DOHH2 (cell line): ENCODE measurements around the gene ADPGK.

Experiments
- H3F3A ChIP-seq: fragments of 200-600 bp; sonication (generic), shearing (Covaris generic); 2 replicates; pipeline ENCODE4 v1.6.0; 2016; ENCODE audit warnings: antibody characterized with exemption, mild to moderate bottlenecking; ENCODE audit not compliant: control insufficient read depth, insufficient read depth
- H3K27ac ChIP-seq: fragments of 200-600 bp; sonication (generic); 2 replicates; pipeline ENCODE4 v1.5.1; 2014; ENCODE audit warnings: low read depth, mild to moderate bottlenecking, low read length, moderate library complexity
- H3K27me3 ChIP-seq: fragments of 200-600 bp; sonication (generic); 2 replicates; pipeline ENCODE4 v1.6.1; 2014; ENCODE audit warnings: mild to moderate bottlenecking, low read length, mixed read lengths; ENCODE audit not compliant: control insufficient read depth
- H3K36me3 ChIP-seq: fragments of 200-600 bp; sonication (generic); 2 replicates; pipeline ENCODE4 v1.6.1; 2014; ENCODE audit warnings: mild to moderate bottlenecking, low read length, moderate library complexity, mixed read lengths; ENCODE audit not compliant: control insufficient read depth
- H3K4me1 ChIP-seq: fragments of 200-600 bp; sonication (generic); 2 replicates; pipeline ENCODE4 v1.6.1; 2014; ENCODE audit warnings: mild to moderate bottlenecking, low read length, mixed read lengths; ENCODE audit not compliant: control insufficient read depth
- H3K4me2 ChIP-seq: fragments of 200-600 bp; sonication (generic); 2 replicates; pipeline ENCODE4 v1.6.0; 2014; ENCODE audit warnings: mild to moderate bottlenecking, low read length, moderate library complexity
- H3K4me3 ChIP-seq: fragments of 200-600 bp; sonication (generic); 2 replicates; pipeline ENCODE4 v1.5.1; 2014; ENCODE audit warnings: mild to moderate bottlenecking, low read length, mixed read lengths
- H3K79me2 ChIP-seq: fragments of 200-600 bp; sonication (generic); 2 replicates; pipeline ENCODE4 v1.6.1; 2014; ENCODE audit warnings: mild to moderate bottlenecking, low read length, mixed read lengths; ENCODE audit not compliant: control insufficient read depth
- H3K9me2 ChIP-seq: fragments of 200-600 bp; sonication (generic); replicated peaks from 2 replicates; pipeline ENCODE4 v1.6.1; 2014; ENCODE audit warnings: mild to moderate bottlenecking, low read length, mixed read lengths; ENCODE audit not compliant: control insufficient read depth
- H3K9me3 ChIP-seq: fragments of 200-600 bp; sonication (generic); 2 replicates; pipeline ENCODE4 v1.6.1; 2014; ENCODE audit warnings: antibody characterized with exemption, low read length, mixed read lengths; ENCODE audit not compliant: control insufficient read depth, insufficient read depth
- H4K20me1 ChIP-seq: fragments of 200-600 bp; sonication (generic); 2 replicates; pipeline ENCODE4 v1.6.0; 2014; ENCODE audit warnings: low read depth, mild to moderate bottlenecking, antibody characterized with exemption, low read length, moderate library complexity; ENCODE audit not compliant: control insufficient read depth, insufficient read depth
- EZH2phosphoT487 ChIP-seq: fragments of 200-600 bp; sonication (generic); IDR thresholded peaks from 2 replicates; pipeline ENCODE4 v1.6.1; 2017; ENCODE audit warnings: borderline replicate concordance, mild to moderate bottlenecking, antibody characterized with exemption, low read length, moderate library complexity, mixed read lengths
- TF ChIP-seq, protein P1 (sequence below): fragments of 200-600 bp; sonication (generic); IDR thresholded peaks from one replicate; pipeline ENCODE4 v1.5.1; 2014; ENCODE audit warnings: antibody characterized with exemption, mild to moderate bottlenecking, low read depth, low read length; ENCODE audit not compliant: poor library complexity, severe bottlenecking

The ADPGK gene

DNA sequence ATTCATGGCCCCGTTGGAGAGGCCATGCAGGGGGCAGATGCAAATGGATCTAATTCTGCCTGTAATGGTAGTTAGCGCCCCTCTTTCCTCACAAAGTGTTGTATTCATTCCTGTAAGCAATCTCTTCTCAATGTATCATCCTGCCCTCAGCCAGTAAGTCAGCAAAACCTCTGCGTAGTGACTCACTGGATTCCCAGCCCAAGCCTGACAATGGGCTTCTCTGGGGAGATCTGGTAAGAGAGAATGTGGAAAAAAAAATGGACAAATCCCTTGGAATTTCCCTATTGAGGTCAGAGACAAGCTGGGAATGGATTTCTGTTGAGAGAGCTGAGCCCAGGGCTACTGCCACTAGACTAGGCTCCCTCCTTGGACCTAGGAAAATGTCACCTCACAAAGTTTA is 25.4 kb downstream of the ADPGK start:
- H3K79me2 ChIP-seq, result peaks cover 3% of the 10 kb centered on the region; the same call in 1 of the 2 replicates
- no peaks in the 10 kb centered on the region for H3K4me1 ChIP-seq
- H3K4me2 ChIP-seq, result no peak overlapping the region
- H3K36me3 ChIP-seq, result peaks cover 86% of the 10 kb centered on the region
- H4K20me1 ChIP-seq, result no peaks in the 10 kb centered on the region
- no peaks in the 10 kb centered on the region for H3K9me3 ChIP-seq
- no peaks in the 10 kb centered on the region for H3F3A ChIP-seq
- TF ChIP-seq, protein P1, sequence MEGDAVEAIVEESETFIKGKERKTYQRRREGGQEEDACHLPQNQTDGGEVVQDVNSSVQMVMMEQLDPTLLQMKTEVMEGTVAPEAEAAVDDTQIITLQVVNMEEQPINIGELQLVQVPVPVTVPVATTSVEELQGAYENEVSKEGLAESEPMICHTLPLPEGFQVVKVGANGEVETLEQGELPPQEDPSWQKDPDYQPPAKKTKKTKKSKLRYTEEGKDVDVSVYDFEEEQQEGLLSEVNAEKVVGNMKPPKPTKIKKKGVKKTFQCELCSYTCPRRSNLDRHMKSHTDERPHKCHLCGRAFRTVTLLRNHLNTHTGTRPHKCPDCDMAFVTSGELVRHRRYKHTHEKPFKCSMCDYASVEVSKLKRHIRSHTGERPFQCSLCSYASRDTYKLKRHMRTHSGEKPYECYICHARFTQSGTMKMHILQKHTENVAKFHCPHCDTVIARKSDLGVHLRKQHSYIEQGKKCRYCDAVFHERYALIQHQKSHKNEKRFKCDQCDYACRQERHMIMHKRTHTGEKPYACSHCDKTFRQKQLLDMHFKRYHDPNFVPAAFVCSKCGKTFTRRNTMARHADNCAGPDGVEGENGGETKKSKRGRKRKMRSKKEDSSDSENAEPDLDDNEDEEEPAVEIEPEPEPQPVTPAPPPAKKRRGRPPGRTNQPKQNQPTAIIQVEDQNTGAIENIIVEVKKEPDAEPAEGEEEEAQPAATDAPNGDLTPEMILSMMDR, result no peak
- TF ChIP-seq EZH2phosphoT487, result no peak
- no peak overlapping the region for H3K4me3 ChIP-seq
- no peaks in the 10 kb centered on the region for H3K9me2 ChIP-seq
- H3K27ac ChIP-seq, result no peak overlapping the region
- no peaks in the 10 kb centered on the region for H3K27me3 ChIP-seq

DNA sequence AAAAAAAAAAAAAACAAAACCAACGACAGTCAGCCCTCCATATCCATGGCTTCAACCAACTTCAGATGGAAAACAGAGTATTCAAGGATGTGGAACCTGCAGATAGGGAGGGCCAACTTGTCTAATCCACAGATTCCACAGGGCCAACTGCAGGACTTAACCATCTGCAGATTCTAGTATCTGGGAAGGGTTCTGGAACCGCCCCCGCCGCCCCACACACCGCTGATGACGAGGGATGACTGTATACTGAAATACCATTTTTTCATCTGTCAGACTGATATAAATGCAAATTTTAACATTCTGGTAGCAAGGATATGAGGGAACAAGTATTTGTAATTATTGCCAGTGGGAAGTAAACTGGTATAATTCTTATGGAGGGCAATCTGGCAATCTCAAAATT is 29.5 kb downstream of the ADPGK start:
- H3K4me2 ChIP-seq, result no peak overlapping the region
- no peaks in the 10 kb centered on the region for H3K79me2 ChIP-seq
- no peak overlapping the region for H3K27ac ChIP-seq
- no peaks in the 10 kb centered on the region for H3K9me2 ChIP-seq
- H3K4me1 ChIP-seq, result no peaks in the 10 kb centered on the region
- H4K20me1 ChIP-seq, result no peaks in the 10 kb centered on the region
- H3F3A ChIP-seq, result no peaks in the 10 kb centered on the region
- H3K4me3 ChIP-seq, result no peak overlapping the region
- H3K9me3 ChIP-seq, result no peaks in the 10 kb centered on the region
- no peak for TF ChIP-seq EZH2phosphoT487
- TF ChIP-seq, protein P1, result no peak
- H3K36me3 ChIP-seq, result peaks cover 87% of the 10 kb centered on the region
- no peaks in the 10 kb centered on the region for H3K27me3 ChIP-seq

DNA sequence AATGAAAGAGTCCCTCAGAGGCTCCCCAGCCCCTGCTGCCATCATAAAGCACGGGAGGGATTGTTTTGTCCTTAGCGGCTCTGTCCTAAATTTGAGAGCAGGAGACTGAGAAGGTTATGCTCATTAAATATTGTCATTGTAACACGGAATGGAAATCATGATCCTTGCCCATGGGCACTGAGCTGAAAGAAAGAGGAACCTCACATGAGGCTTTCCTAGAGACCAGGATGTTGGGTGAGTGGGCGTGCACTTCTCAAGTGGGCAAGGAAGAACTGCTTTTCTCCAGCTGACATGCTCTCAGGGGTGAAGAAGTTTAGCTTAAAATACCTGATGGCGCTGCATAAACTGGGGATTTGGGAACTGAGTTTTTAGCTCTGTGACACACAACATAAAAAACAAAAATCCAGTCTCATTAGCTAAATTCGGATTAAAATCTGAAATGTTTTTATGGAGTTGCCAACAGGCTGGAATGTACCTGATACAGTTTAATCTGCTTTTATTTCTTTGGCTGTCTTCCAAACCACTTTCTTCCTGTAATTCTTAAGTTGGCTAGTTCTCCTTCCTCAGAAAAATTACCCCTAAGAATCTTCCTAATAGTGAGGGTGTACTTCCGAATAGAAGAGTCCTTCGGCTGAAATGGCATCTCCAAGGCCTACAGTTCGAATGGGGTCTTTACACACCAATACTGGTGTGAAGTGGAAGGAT is 31.7 kb downstream of the ADPGK start:
- no peak overlapping the region for H3K27ac ChIP-seq
- no peaks in the 10 kb centered on the region for H3K9me2 ChIP-seq
- no peaks in the 10 kb centered on the region for H3F3A ChIP-seq
- no peaks in the 10 kb centered on the region for H4K20me1 ChIP-seq
- peaks cover 72% of the 10 kb centered on the region for H3K36me3 ChIP-seq
- no peaks in the 10 kb centered on the region for H3K79me2 ChIP-seq
- no peak for TF ChIP-seq EZH2phosphoT487
- TF ChIP-seq, protein P1, result no peak
- H3K4me1 ChIP-seq, result no peaks in the 10 kb centered on the region
- H3K4me2 ChIP-seq, result no peak overlapping the region
- H3K4me3 ChIP-seq, result no peak overlapping the region
- no peaks in the 10 kb centered on the region for H3K27me3 ChIP-seq
- H3K9me3 ChIP-seq, result no peaks in the 10 kb centered on the region
